Fibroblast of lung (primary cell): ENCODE data around the gene BPIFB3. TPM values are rescaled to one million over a fixed set of nuclear protein-coding genes. Genes with fewer than 3 reads are reported as not detected.

ENCODE experiments used
- DNase-seq, 2 donors: peaks; one replicate each; pipeline versions ENCODE4 v3.0.0 to v3.0.0-alpha.2; 2010; ENCODE audit warnings: low read depth in 2 of 2
- H2AFZ ChIP-seq: 2 replicates; pipeline ENCODE4 v1.5.1; 2012; ENCODE audit warnings: low read length, control low read depth, inconsistent platforms
- H3K27ac ChIP-seq: 2 replicates; pipeline ENCODE4 v1.5.1; 2011; ENCODE audit warnings: low read length, control low read depth; ENCODE audit not compliant: insufficient read depth
- H3K27me3 ChIP-seq: 2 replicates; pipeline ENCODE4 v1.5.1; 2011; ENCODE audit warnings: mild to moderate bottlenecking, low read length; ENCODE audit not compliant: control insufficient read depth, insufficient read depth
- H3K36me3 ChIP-seq: 2 replicates; pipeline ENCODE4 v1.5.1; 2011; ENCODE audit warnings: low read length; ENCODE audit not compliant: control insufficient read depth, insufficient read depth
- H3K4me1 ChIP-seq: 2 replicates; pipeline ENCODE4 v1.5.1; 2011; ENCODE audit warnings: low read length; ENCODE audit not compliant: control insufficient read depth, insufficient read depth; ENCODE audit errors: extremely low read depth
- H3K4me2 ChIP-seq: 2 replicates; pipeline ENCODE4 v1.5.1; 2011; ENCODE audit warnings: low read length, control low read depth; ENCODE audit not compliant: insufficient read depth; ENCODE audit errors: extremely low read depth
- H3K4me3 ChIP-seq, 4 experiments: fragments of 200-600 bp in 1 of 4; sonication (generic) in 1 of 4; replicated peaks in 1 of 4; 2 replicates each; pipeline ENCODE4 v1.5.1; 2011 to 2016; ENCODE audit warnings: low read length in 4 of 4, low read depth in 3 of 4, mild to moderate bottlenecking in 3 of 4, control low read depth in 2 of 4, inconsistent platforms in 1 of 4, mixed read lengths in 1 of 4; ENCODE audit not compliant: insufficient read depth in 1 of 4; ENCODE audit errors: control extremely low read depth in 1 of 4
- H3K79me2 ChIP-seq: 2 replicates; pipeline ENCODE4 v1.5.1; 2012; ENCODE audit warnings: mild to moderate bottlenecking, low read length, inconsistent platforms; ENCODE audit not compliant: control insufficient read depth, insufficient read depth
- H3K9ac ChIP-seq: 2 replicates; pipeline ENCODE4 v1.5.1; 2011; ENCODE audit warnings: mild to moderate bottlenecking, low read length, control low read depth; ENCODE audit not compliant: insufficient read depth
- H3K9me3 ChIP-seq: 2 replicates; pipeline ENCODE4 v1.5.1; 2012; ENCODE audit warnings: low read depth, low read length; ENCODE audit not compliant: control insufficient read depth, insufficient read depth
- H4K20me1 ChIP-seq: 2 replicates; pipeline ENCODE4 v1.5.1; 2011; ENCODE audit warnings: low read length; ENCODE audit not compliant: control insufficient read depth, insufficient read depth; ENCODE audit errors: extremely low read depth
- CTCF ChIP-seq, 2 donors: IDR thresholded peaks in 1 of 2; conservative IDR thresholded peaks in 1 of 2; 1 replicate in 1 of 2; 2 replicates in 1 of 2; pipeline ENCODE4 v1.5.1; 2011 to 2012; ENCODE audit warnings: low read length in 2 of 2, control low read depth in 1 of 2, inconsistent platforms in 1 of 2, low read depth in 1 of 2, mild to moderate bottlenecking in 1 of 2
- EZH2 ChIP-seq: IDR thresholded peaks from 2 replicates; pipeline ENCODE4 v1.5.1; 2012; ENCODE audit warnings: low read length, control low read depth, mild to moderate bottlenecking; ENCODE audit errors: missing control alignments
- polyA plus RNA-seq, 2 donors: library from polyadenylated mRNA; depleted of rRNA in 1 of 2; stranded (reverse) in 1 of 2; unstranded in 1 of 2; fragments of >200 nt; gene quantifications; 2 replicates each; pipeline ENCODE4 v1.2.1, GENCODE V29; 2011 to 2012; ENCODE audit warnings: missing spikeins in 1 of 2
- total RNA-seq: library from RNA; depleted of rRNA; stranded (reverse); fragments of >200 nt; gene quantifications from 2 replicates; pipeline ENCODE4 v1.2.1, GENCODE V29; 2014

The BPIFB3 gene
- total and polyA plus RNA-seq, 2 donors (not counting 1 experiment from before 2014, with no cell fraction given): not detected

GRCh38 chr20:33092361-33092760, 38.7 kb downstream of the BPIFB3 start:
- no peak overlapping the region for H2AFZ ChIP-seq
- H3K9ac ChIP-seq: no peak overlapping the region
- no peaks in the 10 kb centered on the region for H3K27me3 ChIP-seq
- no peak for DNase-seq
- H3K4me1 ChIP-seq: no peaks in the 10 kb centered on the region
- H3K36me3 ChIP-seq: no peaks in the 10 kb centered on the region
- H3K27ac ChIP-seq: no peak overlapping the region
- H4K20me1 ChIP-seq: no peaks in the 10 kb centered on the region
- no peak overlapping the region for H3K4me3 ChIP-seq
- no peak overlapping the region for H3K4me2 ChIP-seq
- no peak for TF ChIP-seq CTCF (conservative IDR thresholded peaks at IDR 0.05 in 1 of 2, IDR thresholded peaks at IDR 0.05 in 1 of 2; ENCODE audit: low read depth in 1 of 2, low read length in 2 of 2)
- TF ChIP-seq EZH2: no peak
- no peaks in the 10 kb centered on the region for H3K79me2 ChIP-seq
- no peaks in the 10 kb centered on the region for H3K9me3 ChIP-seq

- no peaks in the 10 kb centered on the region for H3K9me3 ChIP-seq
- TF ChIP-seq EZH2: no peak
- TF ChIP-seq CTCF (conservative IDR thresholded peaks at IDR 0.05 in 1 of 2, IDR thresholded peaks at IDR 0.05 in 1 of 2; ENCODE audit: low read depth in 1 of 2, low read length in 2 of 2): no peak
- H4K20me1 ChIP-seq: no peaks in the 10 kb centered on the region
- no peak overlapping the region for H3K4me2 ChIP-seq
- DNase-seq: no peak
- no peak overlapping the region for H3K9ac ChIP-seq
- H2AFZ ChIP-seq: no peak overlapping the region
- no peaks in the 10 kb centered on the region for H3K27me3 ChIP-seq
- no peaks in the 10 kb centered on the region for H3K36me3 ChIP-seq
- no peak overlapping the region for H3K27ac ChIP-seq
- H3K4me3 ChIP-seq: no peak overlapping the region
- no peaks in the 10 kb centered on the region for H3K79me2 ChIP-seq
- H3K4me1 ChIP-seq: no peaks in the 10 kb centered on the region
These were observed 39.4 kb downstream of the BPIFB3 start for GRCh38 chr20:33093074-33093473.

- DNase-seq: no peak
- no peak for TF ChIP-seq EZH2
- TF ChIP-seq CTCF (conservative IDR thresholded peaks at IDR 0.05 in 1 of 2, IDR thresholded peaks at IDR 0.05 in 1 of 2; ENCODE audit: low read depth in 1 of 2, low read length in 2 of 2): no peak
- Histone ChIP-seq H3K36me3 (no peaks in the 10 kb centered on the region), H3K9me3 (no peaks in the 10 kb centered on the region), H3K4me1 (no peaks in the 10 kb centered on the region), H3K9ac (no peak overlapping the region), H3K4me3 (no peak overlapping the region), H3K4me2 (no peak overlapping the region), H4K20me1 (no peaks in the 10 kb centered on the region), H2AFZ (no peak overlapping the region), H3K27ac (no peak overlapping the region), H3K79me2 (no peaks in the 10 kb centered on the region), H3K27me3 (no peaks in the 10 kb centered on the region)
These were observed 39.9 kb downstream of the BPIFB3 start for GRCh38 chr20:33093582-33093981.
